Activated T-helper 1 cell treated with anti-CD3 and anti-CD28 coated beads, Interleukin-12 subunit alpha, Interleukin-12 subunit beta, Interleukin-2, Interleukin-4 antibody, amounts not matched to agents 30 ng/mL and 10 ng/mL and 1 ng/mL, durations not matched to agents 14 hours and 24 hours and 36 hours (primary cell): Measurements from ENCODE around the gene MTCP1. TPM values are rescaled to one million over a fixed set of nuclear protein-coding genes. Genes with fewer than 3 reads are reported as not detected.

Experiments used
- DNase-seq: peaks from one replicate; pipeline ENCODE4 v3.0.0; 2021; ENCODE audit warnings: low spot score
- H3K27ac Mint-ChIP-seq: one replicate; pipeline ENCODE4 v1.8.0; 2021; ENCODE audit warnings: mild to moderate bottlenecking, mixed read lengths
- H3K27me3 Mint-ChIP-seq: one replicate; pipeline ENCODE4 v1.8.0; 2022; ENCODE audit warnings: mild to moderate bottlenecking, moderate library complexity, mixed read lengths; ENCODE audit not compliant: insufficient read depth
- H3K36me3 Mint-ChIP-seq: one replicate; pipeline ENCODE4 v1.8.0; 2021; ENCODE audit warnings: low read depth, mixed read lengths
- H3K4me1 Mint-ChIP-seq: one replicate; pipeline ENCODE4 v1.8.0; 2021; ENCODE audit warnings: low read depth, mixed read lengths
- H3K4me3 Mint-ChIP-seq: one replicate; pipeline ENCODE4 v1.8.0; 2021; ENCODE audit warnings: mild to moderate bottlenecking, moderate library complexity, mixed read lengths
- H3K9me3 Mint-ChIP-seq: one replicate; pipeline ENCODE4 v1.8.0; 2021; ENCODE audit warnings: mixed read lengths
- intact Hi-C: fragments of 100-400 bp; cut with micrococcal nuclease; formaldehyde crosslinking; loops from one replicate; pipeline ENCODE4 v1.15.1; 2024
- total RNA-seq: library from RNA; stranded (reverse); gene quantifications from 2 replicates; pipeline ENCODE4 v1.2.3, GENCODE V29; 2022

Gene MTCP1
- total RNA-seq, 1 donor from 2014 or later = 12.7 TPM

- H3K9me3 Mint-ChIP-seq = no peaks in the 10 kb centered on the region
- H3K4me3 Mint-ChIP-seq = no peak overlapping the region
- no peak for DNase-seq
- H3K27ac Mint-ChIP-seq = no peak overlapping the region
- peaks cover 12% of the 10 kb centered on the region for H3K36me3 Mint-ChIP-seq
- H3K27me3 Mint-ChIP-seq = peaks cover 1% of the 10 kb centered on the region
- intact Hi-C loops = no loop called here
- peaks cover 5% of the 10 kb centered on the region for H3K4me1 Mint-ChIP-seq
Observed at GRCh38 chrX:155046811-155047528, 24.0 kb downstream of the MTCP1 start.

GRCh38 chrX:155046129-155046810, 24.7 kb downstream of the MTCP1 start:
- H3K4me3 Mint-ChIP-seq = no peak overlapping the region
- no peak overlapping the region for H3K27ac Mint-ChIP-seq
- H3K4me1 Mint-ChIP-seq = peaks cover 5% of the 10 kb centered on the region
- H3K36me3 Mint-ChIP-seq = peaks cover 8% of the 10 kb centered on the region
- H3K27me3 Mint-ChIP-seq = peaks cover 1% of the 10 kb centered on the region
- no peak for DNase-seq
- intact Hi-C loops = no loop called here
- H3K9me3 Mint-ChIP-seq = no peaks in the 10 kb centered on the region

- H3K9me3 Mint-ChIP-seq = no peaks in the 10 kb centered on the region
Observed at GRCh38 chrX:155035688-155036087, 35.2 kb downstream of the MTCP1 start.

DNA sequence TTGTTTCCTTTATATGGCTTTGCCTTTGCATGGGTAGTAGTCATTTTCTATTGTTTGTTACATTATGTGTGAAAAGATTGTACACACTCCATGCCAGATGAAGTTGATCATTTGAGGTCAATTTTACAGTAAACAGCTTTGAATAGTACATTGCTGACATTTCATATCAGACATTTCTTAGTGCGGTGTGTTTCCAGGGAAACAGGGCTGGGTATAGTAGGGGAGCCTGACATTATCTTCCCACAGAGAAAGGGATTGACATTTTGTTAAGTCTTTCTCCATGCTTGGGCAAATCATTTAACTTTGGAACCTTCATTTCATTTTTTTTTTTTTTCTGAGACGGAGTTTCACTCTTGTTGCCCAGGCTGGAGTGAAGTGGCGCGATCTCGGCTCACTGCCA, 39.3 kb downstream of the MTCP1 start:
- H3K27me3 Mint-ChIP-seq = no peaks in the 10 kb centered on the region

More at GRCh38 chrX:155035688-155036087, 35.2 kb downstream of the MTCP1 start:
- Mint-ChIP-seq H3K27ac (no peak overlapping the region), H3K4me1 (peaks cover 5% of the 10 kb centered on the region), H3K4me3 (no peak overlapping the region), H3K27me3 (no peaks in the 10 kb centered on the region), H3K36me3 (peaks cover 29% of the 10 kb centered on the region)
- intact Hi-C loops = no loop called here
- no peak for DNase-seq

GRCh38 chrX:155028877-155029291, 42.1 kb downstream of the MTCP1 start:
- Mint-ChIP-seq H3K27me3 (peaks cover 3% of the 10 kb centered on the region), H3K36me3 (no peaks in the 10 kb centered on the region), H3K4me3 (peak overlapping the region; percentile 71), H3K4me1 (peaks cover 21% of the 10 kb centered on the region), H3K27ac (peak overlapping the region; percentile 12), H3K9me3 (no peaks in the 10 kb centered on the region)
- DNase-seq = no peak
- intact Hi-C loops = loop anchor here (5.0 kb wide), 3 partner anchors 227 to 932 kb away; partner anchors contain the start of genes MECP2 and VAMP7

More for the DNA sequence above, 39.3 kb downstream of the MTCP1 start:
- no peak overlapping the region for H3K27ac Mint-ChIP-seq
- no peak for DNase-seq
- peaks cover 21% of the 10 kb centered on the region for H3K4me1 Mint-ChIP-seq
- H3K36me3 Mint-ChIP-seq = peaks cover 16% of the 10 kb centered on the region
- intact Hi-C loops = no loop called here
- no peaks in the 10 kb centered on the region for H3K9me3 Mint-ChIP-seq
- H3K4me3 Mint-ChIP-seq = no peak overlapping the region

DNA sequence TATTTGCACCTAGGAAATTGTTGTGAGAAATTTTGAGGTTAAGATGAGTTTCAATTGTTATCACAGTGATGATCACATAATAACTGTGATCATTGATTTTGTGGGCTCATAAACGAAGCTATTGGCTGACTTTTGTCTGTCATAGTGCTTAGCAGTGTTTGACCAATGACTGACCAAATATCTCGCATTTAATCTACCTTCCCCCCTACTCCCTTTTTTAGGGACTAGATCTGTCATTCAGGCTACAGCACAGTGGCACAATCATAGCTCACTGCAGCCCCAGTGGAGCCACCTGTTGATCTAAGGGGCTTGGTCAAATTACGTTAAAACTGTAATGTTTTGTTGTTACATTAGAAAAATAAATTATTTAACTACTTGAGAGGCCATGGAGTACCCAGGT, 42.8 kb downstream of the MTCP1 start:
- H3K27me3 Mint-ChIP-seq = peaks cover 3% of the 10 kb centered on the region
- H3K36me3 Mint-ChIP-seq = no peaks in the 10 kb centered on the region
- intact Hi-C loops = loop anchor here (5.0 kb wide), 3 partner anchors 226 to 931 kb away; partner anchors contain the start of genes MECP2 and VAMP7
- DNase-seq = no peak
- peaks cover 21% of the 10 kb centered on the region for H3K4me1 Mint-ChIP-seq
- no peaks in the 10 kb centered on the region for H3K9me3 Mint-ChIP-seq
- H3K4me3 Mint-ChIP-seq = peak overlapping the region; percentile 89
- peak overlapping the region; percentile 93 for H3K27ac Mint-ChIP-seq

GRCh38 chrX:155027509-155028066, 43.3 kb downstream of the MTCP1 start:
- peak; percentile 6 for DNase-seq
- H3K36me3 Mint-ChIP-seq = no peaks in the 10 kb centered on the region
- H3K4me3 Mint-ChIP-seq = peak overlapping the region; percentile 89
- no peaks in the 10 kb centered on the region for H3K9me3 Mint-ChIP-seq
- peak overlapping the region; percentile 93 for H3K27ac Mint-ChIP-seq
- peaks cover 3% of the 10 kb centered on the region for H3K27me3 Mint-ChIP-seq
- intact Hi-C loops = loop anchor here (1.0 to 5.0 kb wide), 7 partner anchors 30 to 930 kb away; partner anchors contain the start of genes BRCC3, CMC4, MECP2 and MTCP1
- peaks cover 21% of the 10 kb centered on the region for H3K4me1 Mint-ChIP-seq

DNA sequence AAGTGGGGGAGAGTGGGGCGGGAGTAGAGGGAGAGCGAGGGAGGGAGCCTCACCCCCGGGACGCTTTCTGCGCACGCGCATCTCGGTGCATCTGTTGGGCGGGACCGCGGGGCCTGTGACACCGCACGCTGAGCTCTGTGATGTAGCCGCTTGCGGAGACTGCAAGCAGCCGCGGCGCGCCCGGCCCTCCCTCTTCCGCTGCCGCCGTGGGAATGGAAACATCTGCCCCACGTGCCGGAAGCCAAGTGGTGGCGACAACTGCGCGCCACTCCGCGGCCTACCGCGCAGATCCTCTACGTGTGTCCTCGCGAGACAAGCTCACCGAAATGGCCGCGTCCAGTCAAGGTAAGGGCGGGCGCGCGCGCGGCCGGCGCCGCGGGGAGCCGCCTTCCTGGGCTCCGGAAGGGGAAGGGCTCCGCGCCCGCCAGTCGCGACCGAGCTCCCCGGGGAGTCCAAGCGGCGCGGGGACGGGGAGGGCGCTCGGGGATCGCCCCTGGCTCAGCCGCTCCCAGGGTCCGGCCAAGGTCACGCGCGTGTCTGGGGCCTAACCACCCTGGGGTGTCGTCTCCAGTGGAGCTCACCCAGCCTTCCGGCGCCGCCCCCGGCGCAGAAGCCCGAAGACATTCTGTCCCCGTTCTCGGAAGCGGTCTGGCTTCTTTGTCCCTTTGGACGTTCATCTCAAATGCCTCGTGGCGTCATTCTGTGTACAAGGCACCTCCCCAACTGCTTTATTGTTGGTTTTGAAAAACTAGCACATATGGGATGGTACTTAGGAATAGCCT, 44.0 kb downstream of the MTCP1 start, which contains the start of gene FUNDC2:
TSS of gene FUNDC2 (plus strand) at position 118 of the 782 bp plus-strand sequence. CDS start at position 213, 95 bp downstream.
- peak within 1 kb of the TSS; percentile 89 for H3K4me3 Mint-ChIP-seq
- H3K27me3 Mint-ChIP-seq = peaks cover 4% of the 10 kb centered on the region
- DNase-seq = peak; percentile 92
- intact Hi-C loops = loop anchor here (1.0 to 5.0 kb wide), 9 partner anchors 30 to 930 kb away; partner anchors contain the start of genes BRCC3, CMC4, MECP2 and MTCP1
- H3K4me1 Mint-ChIP-seq = peaks cover 21% of the 10 kb centered on the region
- H3K27ac Mint-ChIP-seq = peak within 1 kb of the TSS; percentile 93
- H3K9me3 Mint-ChIP-seq = no peaks in the 10 kb centered on the region
- H3K36me3 Mint-ChIP-seq = no peaks in the 10 kb centered on the region

GRCh38 chrX:155026420-155026726, 44.6 kb downstream of the MTCP1 start:
- DNase-seq = no peak
- Mint-ChIP-seq H3K9me3 (no peaks in the 10 kb centered on the region), H3K36me3 (no peaks in the 10 kb centered on the region), H3K27me3 (peaks cover 10% of the 10 kb centered on the region), H3K4me3 (peak overlapping the region; percentile 76), H3K4me1 (peaks cover 21% of the 10 kb centered on the region), H3K27ac (peak overlapping the region; percentile 84)
- intact Hi-C loops = loop anchor here (1.0 to 5.0 kb wide), 6 partner anchors 46 to 929 kb away; partner anchors contain the start of genes MECP2, VAMP7 and VBP1

DNA sequence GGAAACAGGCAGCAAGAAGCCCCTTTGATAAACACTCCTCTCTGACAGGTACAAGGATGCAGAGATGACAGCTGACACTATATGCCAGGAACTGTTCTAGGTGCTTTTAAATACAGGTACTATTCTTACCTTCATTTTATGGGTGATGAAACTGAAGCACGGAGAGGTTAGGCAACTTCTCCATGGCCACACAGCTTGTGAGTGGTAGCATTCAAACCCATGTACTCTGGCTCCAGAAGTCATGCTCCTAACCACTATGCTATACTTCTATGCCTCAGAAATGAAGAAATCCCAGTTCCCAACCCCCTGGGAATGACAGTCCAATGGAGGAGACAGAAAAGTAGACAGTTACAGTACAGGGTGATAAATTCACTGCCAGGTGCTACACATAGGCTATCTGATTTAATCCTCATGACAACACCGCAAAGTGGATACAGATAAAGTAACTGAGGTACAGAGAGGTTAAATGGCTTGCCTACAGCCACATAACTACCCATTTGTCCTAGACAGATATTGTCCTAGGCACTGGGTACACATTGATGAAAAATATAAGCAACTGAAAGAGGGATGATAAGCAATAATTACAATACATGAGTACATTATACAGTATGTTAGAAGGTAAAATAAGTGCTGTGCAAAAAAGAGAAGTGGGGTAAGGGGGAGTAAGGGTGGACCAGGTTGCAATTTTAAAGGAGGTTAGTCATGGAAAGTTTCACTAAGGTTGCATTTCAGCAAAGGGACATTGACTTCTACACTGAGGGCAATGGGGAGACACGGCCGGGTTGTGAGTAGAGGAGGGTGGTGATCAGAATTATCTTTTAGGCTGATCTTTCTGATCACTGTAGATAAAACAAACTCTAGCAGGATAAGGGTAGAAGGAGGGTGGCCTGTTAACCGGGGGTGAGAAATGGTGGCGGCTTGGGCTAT, 46.8 kb downstream of the MTCP1 start:
- H3K27ac Mint-ChIP-seq = no peak overlapping the region
- H3K4me3 Mint-ChIP-seq = no peak overlapping the region
- no peak for DNase-seq
- H3K36me3 Mint-ChIP-seq = no peaks in the 10 kb centered on the region
- H3K27me3 Mint-ChIP-seq = peaks cover 13% of the 10 kb centered on the region
- intact Hi-C loops = no loop called here
- H3K9me3 Mint-ChIP-seq = no peaks in the 10 kb centered on the region
- H3K4me1 Mint-ChIP-seq = peaks cover 15% of the 10 kb centered on the region

GRCh38 chrX:155022585-155022984, 48.4 kb downstream of the MTCP1 start, which contains the start of gene F8:
Gene F8, minus strand, starts transcription at chrX:155022723. Its CDS starts 171 bp downstream, at chrX:155022552.
- no peak for DNase-seq
- intact Hi-C loops = no loop called here
- Mint-ChIP-seq H3K9me3 (no peaks in the 10 kb centered on the region), H3K27ac (no peak within 1 kb of the TSS), H3K4me3 (no peak within 1 kb of the TSS), H3K27me3 (peaks cover 17% of the 10 kb centered on the region), H3K36me3 (no peaks in the 10 kb centered on the region), H3K4me1 (no peaks in the 10 kb centered on the region)
